Endothelial cell (in vitro differentiated cells): ENCODE measurements around the gene SNX25. TPM values are rescaled to one million over a fixed set of nuclear protein-coding genes. Genes with fewer than 3 reads are reported as not detected.

Experiments used
- DNase-seq: peaks from one replicate; pipeline ENCODE4 v3.0.0; 2021; ENCODE audit warnings: low spot score
- H3K27ac Mint-ChIP-seq: one replicate; pipeline ENCODE4 v1.8.0; 2021; ENCODE audit warnings: mixed read lengths, inconsistent platforms; ENCODE audit not compliant: unreplicated experiment
- H3K27me3 Mint-ChIP-seq: one replicate; pipeline ENCODE4 v1.8.0; 2021; ENCODE audit warnings: mild to moderate bottlenecking, moderate library complexity, mixed read lengths, inconsistent platforms; ENCODE audit not compliant: unreplicated experiment
- H3K36me3 Mint-ChIP-seq: one replicate; pipeline ENCODE4 v1.8.0; 2021; ENCODE audit warnings: mild to moderate bottlenecking, low read depth, mixed read lengths, inconsistent platforms; ENCODE audit not compliant: unreplicated experiment
- H3K4me1 Mint-ChIP-seq: one replicate; pipeline ENCODE4 v1.8.0; 2021; ENCODE audit warnings: mild to moderate bottlenecking, mixed read lengths, inconsistent platforms; ENCODE audit not compliant: unreplicated experiment
- H3K4me3 Mint-ChIP-seq: one replicate; pipeline ENCODE4 v1.8.0; 2021; ENCODE audit warnings: mild to moderate bottlenecking, mixed read lengths, inconsistent platforms; ENCODE audit not compliant: unreplicated experiment
- H3K9me3 Mint-ChIP-seq: one replicate; pipeline ENCODE4 v1.8.0; 2021; ENCODE audit warnings: mixed read lengths, inconsistent platforms; ENCODE audit not compliant: unreplicated experiment
- CTCF ChIP-seq: fragments of 200-600 bp; sonication (generic); IDR thresholded peaks from one replicate; pipeline ENCODE4 v1.5.0; 2021; ENCODE audit warnings: antibody characterized with exemption; ENCODE audit not compliant: unreplicated experiment
- total RNA-seq: library from RNA; stranded (reverse); fragmentation: NEBNext Ultra II Directional; extraction: Animal tissue kit (Norgen Biotek cat#: 25700); gene quantifications from one replicate; pipeline ENCODE4 v1.2.1, GENCODE V29; 2021; ENCODE audit not compliant: unreplicated experiment

Gene SNX25
- total RNA-seq, 1 donor from 2014 or later: 19.3 TPM

- H3K9me3 Mint-ChIP-seq: no peaks in the 10 kb centered on the region
- no peak overlapping the region for H3K27ac Mint-ChIP-seq
- H3K36me3 Mint-ChIP-seq: peaks cover 29% of the 10 kb centered on the region
- DNase-seq: no peak
- no peak overlapping the region for H3K4me3 Mint-ChIP-seq
- peaks cover 2% of the 10 kb centered on the region for H3K27me3 Mint-ChIP-seq
- no peaks in the 10 kb centered on the region for H3K4me1 Mint-ChIP-seq
- no peak for TF ChIP-seq CTCF
Observed at GRCh38 chr4:185405296-185405999, 196.1 kb downstream of the SNX25 start.

DNA sequence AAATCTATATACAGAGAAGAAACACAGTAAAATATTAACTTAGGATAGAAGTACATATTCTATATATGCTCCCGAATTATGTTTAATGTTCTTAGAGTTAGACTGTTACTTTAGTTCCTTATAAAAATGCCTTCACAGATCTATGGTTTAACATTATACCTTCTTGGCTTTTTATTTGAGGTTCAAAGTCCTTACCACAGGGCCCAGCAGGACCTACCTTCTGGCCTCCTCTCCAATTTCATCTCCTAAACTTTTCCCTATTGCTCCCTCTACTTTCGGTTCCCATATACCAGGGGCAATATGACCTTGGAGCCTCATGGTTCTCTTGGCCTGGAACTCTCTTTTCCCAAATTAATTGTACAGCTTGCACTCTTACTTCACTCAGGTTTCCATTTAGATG, 199.0 kb downstream of the SNX25 start:
- Mint-ChIP-seq H3K4me3 (no peak overlapping the region), H3K4me1 (peaks cover 5% of the 10 kb centered on the region), H3K9me3 (no peaks in the 10 kb centered on the region), H3K27me3 (peaks cover 2% of the 10 kb centered on the region), H3K36me3 (peaks cover 24% of the 10 kb centered on the region), H3K27ac (no peak overlapping the region)
- DNase-seq: no peak
- TF ChIP-seq CTCF: no peak

GRCh38 chr4:185411849-185412248, 202.5 kb downstream of the SNX25 start:
- DNase-seq: no peak
- Mint-ChIP-seq H3K9me3 (no peaks in the 10 kb centered on the region), H3K36me3 (peaks cover 17% of the 10 kb centered on the region), H3K4me3 (no peak overlapping the region), H3K27me3 (peaks cover 2% of the 10 kb centered on the region), H3K4me1 (peaks cover 5% of the 10 kb centered on the region), H3K27ac (no peak overlapping the region)
- TF ChIP-seq CTCF: no peak

DNA sequence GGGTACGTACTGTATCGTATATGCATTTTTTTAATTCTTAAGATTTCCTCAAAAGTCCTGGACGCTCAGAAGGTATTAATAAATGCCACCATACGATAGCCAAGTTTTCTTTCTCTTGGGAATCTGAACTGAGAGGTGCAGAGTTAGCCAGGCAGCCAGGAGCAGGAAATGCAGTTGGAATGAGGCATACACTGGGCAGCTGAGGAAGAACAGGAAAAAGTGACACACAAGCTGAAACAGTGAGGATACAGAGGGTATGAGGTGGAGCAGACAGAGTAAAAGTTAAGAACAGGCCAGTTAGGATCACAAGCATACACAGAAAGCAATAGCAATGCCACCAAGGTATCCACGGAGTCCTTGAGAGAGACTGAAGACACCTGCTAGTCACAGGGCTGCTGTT, 203.0 kb downstream of the SNX25 start:
- TF ChIP-seq CTCF: no peak
- Mint-ChIP-seq H3K9me3 (no peaks in the 10 kb centered on the region), H3K27ac (peak overlapping the region; percentile 69), H3K4me3 (no peak overlapping the region), H3K36me3 (peaks cover 17% of the 10 kb centered on the region), H3K4me1 (peaks cover 5% of the 10 kb centered on the region), H3K27me3 (peaks cover 2% of the 10 kb centered on the region)
- DNase-seq: no peak

Other genes with a start within 250 kb of the SNX25 start
- gene HELT, start 191.1 kb upstream of the SNX25 start, total RNA-seq: not detected
- 8.9 TPM for gene SLC25A4, start 66.3 kb upstream of the SNX25 start, total RNA-seq
- gene CFAP97, start 5.6 kb upstream of the SNX25 start, total RNA-seq: 18.2 TPM
- 0.92 TPM for gene LRP2BP, start 186.3 kb downstream of the SNX25 start, total RNA-seq
- 2.6 TPM for gene ANKRD37, start 187.2 kb downstream of the SNX25 start, total RNA-seq
- 27.4 TPM for gene UFSP2, start 216.4 kb downstream of the SNX25 start, total RNA-seq